ENCODE results near the gene MADD.

Gene MADD

GRCh38 chr11:47269829-47270305 is at the start of gene MADD:
MADD (plus strand) TSS chr11:47270133.
- peak; percentile 86 for DNase-seq

GRCh38 chr11:47220401-47220821 is 49.5 kb upstream of the MADD start:
- DNase-seq: no peak

GRCh38 chr11:47222696-47223095 is 47.2 kb upstream of the MADD start:
- DNase-seq: no peak

- DNase-seq: no peak
Measured at GRCh38 chr11:47225552-47226400, 44.2 kb upstream of the MADD start.

- DNase-seq: no peak
Measured at GRCh38 chr11:47229161-47229560, 40.8 kb upstream of the MADD start.

- no peak for DNase-seq
Measured at GRCh38 chr11:47233051-47233450, 36.9 kb upstream of the MADD start.

- peak; percentile 4 for DNase-seq
Measured at GRCh38 chr11:47233989-47234668, 35.8 kb upstream of the MADD start.

GRCh38 chr11:47234669-47235100 is 35.2 kb upstream of the MADD start:
- DNase-seq: peak; percentile 64

GRCh38 chr11:47235163-47235562 is 34.8 kb upstream of the MADD start:
- DNase-seq: no peak

GRCh38 chr11:47236482-47236881 is 33.5 kb upstream of the MADD start:
- DNase-seq: no peak

GRCh38 chr11:47239852-47240251 is 30.1 kb upstream of the MADD start:
- DNase-seq: no peak

GRCh38 chr11:47241841-47242301 is 28.1 kb upstream of the MADD start:
- DNase-seq: no peak

GRCh38 chr11:47242596-47243192 is 27.2 kb upstream of the MADD start:
- no peak for DNase-seq

GRCh38 chr11:47243454-47243853 is 26.5 kb upstream of the MADD start:
- DNase-seq: no peak

GRCh38 chr11:47244448-47245350 is 25.2 kb upstream of the MADD start:
- no peak for DNase-seq

- no peak for DNase-seq
Measured at GRCh38 chr11:47245611-47246357, 24.1 kb upstream of the MADD start.

GRCh38 chr11:47247502-47247901 is 22.4 kb upstream of the MADD start:
- DNase-seq: no peak

GRCh38 chr11:47248304-47248663 is 21.6 kb upstream of the MADD start:
- no peak for DNase-seq

- DNase-seq: peak; percentile 90
Measured at GRCh38 chr11:47248664-47249377, 21.1 kb upstream of the MADD start, which contains the start of gene ACP2. ACP2 (minus strand) TSS chr11:47248814; CDS start chr11:47248789, 25 bp downstream.

- no peak for DNase-seq
Measured at GRCh38 chr11:47249378-47249715, 20.6 kb upstream of the MADD start.

GRCh38 chr11:47251751-47252150 is 18.2 kb upstream of the MADD start:
- DNase-seq: no peak
